K562 (cell line): ENCODE data around the gene BMP6. TPM values are rescaled to one million over a fixed set of nuclear protein-coding genes. Genes with fewer than 3 reads are reported as not detected.

Source experiments
- ATAC-seq: fragments of 200-7000 bp; cut with Tn5 transposase; 3 replicates; pipeline ENCODE4 v1.9.1; 2020; ENCODE audit warnings: moderate library complexity
- BruUV-seq: library from RNA; stranded (reverse); fragments of 400-500 nt; replicated peaks from 2 replicates; lab custom pipeline; 2021; lab: Mats Ljungman, UMichigan
- CTCF ChIA-PET: fragments of 300-600 bp; formaldehyde crosslinking; extraction: SDS; loops from one replicate; lab custom pipeline; 2021; ENCODE audit warnings: low intra/inter-chr PET ratio; lab: Yijun Ruan, JAX
- POLR2A ChIA-PET: fragments of 300-600, 350-650 bp; sonication (Branson Sonifier 250); formaldehyde crosslinking; extraction: SDS; loops from one replicate; lab custom pipeline; 2021; ENCODE audit warnings: antibody characterized with exemption, inconsistent platforms; lab: Yijun Ruan, JAX
- DNase-seq, 4 experiments: peaks; one replicate each; pipeline versions ENCODE4 v3.0.0 to v3.0.0-alpha.2; 2011 to 2018; ENCODE audit warnings: low spot score in 3 of 4, mixed read lengths in 3 of 4; ENCODE audit errors: extremely low read depth in 1 of 4
- FAIRE-seq: peaks from 2 replicates; lab custom pipeline; 2011; peaks lifted over from hg19 to GRCh38; lab: Jason Lieb, UNC
- H2AFZ ChIP-seq: 2 replicates; pipeline ENCODE4 v1.6.0; 2011; ENCODE audit warnings: low read depth, low read length, control low read depth, inconsistent platforms
- H3K27ac ChIP-seq: fragments of 200-600 bp; 3 replicates; pipeline ENCODE4 v1.8.0; 2011; ENCODE audit warnings: low read depth, mild to moderate bottlenecking, control low read depth, inconsistent platforms, low read length, moderate library complexity, mixed read lengths; ENCODE audit errors: extremely low read depth
- H3K27me3 ChIP-seq, 2 experiments: fragments of 300-600 bp in 1 of 2; 2 replicates in 1 of 2; 3 replicates in 1 of 2; pipeline versions ENCODE4 v1.6.0 to v1.8.0; 2011; ENCODE audit warnings: inconsistent platforms in 2 of 2, low read length in 2 of 2, mild to moderate bottlenecking in 1 of 2, mixed read lengths in 1 of 2, moderate library complexity in 1 of 2; ENCODE audit not compliant: control insufficient read depth in 2 of 2, insufficient read depth in 2 of 2
- H3K36me3 ChIP-seq: fragments of 300-600 bp; 3 replicates; pipeline ENCODE4 v1.8.0; 2011; ENCODE audit warnings: mild to moderate bottlenecking, low read length, inconsistent platforms; ENCODE audit not compliant: control insufficient read depth, insufficient read depth
- H3K4me1 ChIP-seq, 2 experiments: fragments of 200-600 bp in 1 of 2; replicated peaks in 1 of 2; 2 replicates in 1 of 2; 3 replicates in 1 of 2; pipeline versions ENCODE4 v1.5.1 to v1.8.0; 2011; ENCODE audit warnings: inconsistent platforms in 2 of 2, low read length in 2 of 2, mild to moderate bottlenecking in 1 of 2, mixed read lengths in 1 of 2, moderate library complexity in 1 of 2; ENCODE audit not compliant: control insufficient read depth in 2 of 2, insufficient read depth in 2 of 2
- H3K4me2 ChIP-seq: 2 replicates; pipeline ENCODE4 v1.6.1; 2011; ENCODE audit warnings: low read length, control low read depth, inconsistent platforms, mixed read lengths; ENCODE audit not compliant: insufficient read depth
- H3K4me3 ChIP-seq: fragments of 200-600 bp; sonication (generic), shearing (Covaris generic); 2 replicates; pipeline ENCODE4 v1.5.1; 2016; ENCODE audit warnings: control low read depth, inconsistent platforms
- H3K79me2 ChIP-seq: fragments of 200-600 bp; 3 replicates; pipeline ENCODE4 v1.8.0; 2011; ENCODE audit warnings: low read length, inconsistent platforms; ENCODE audit not compliant: control insufficient read depth, insufficient read depth
- H3K9ac ChIP-seq, 2 experiments: 2 replicates each; pipeline versions ENCODE4 v1.6.0 to v1.6.1; 2011; ENCODE audit warnings: low read depth in 2 of 2, low read length in 2 of 2, control low read depth in 1 of 2, inconsistent platforms in 1 of 2, mild to moderate bottlenecking in 1 of 2, mixed read lengths in 1 of 2; ENCODE audit not compliant: insufficient read depth in 1 of 2
- H3K9me1 ChIP-seq: one replicate; pipeline ENCODE4 v1.6.0; 2011; ENCODE audit warnings: inconsistent platforms, mild to moderate bottlenecking, low read length, moderate library complexity; ENCODE audit not compliant: control insufficient read depth, insufficient read depth
- H3K9me3 ChIP-seq: replicated peaks from 2 replicates; pipeline ENCODE4 v1.5.1; 2011; ENCODE audit warnings: low read depth, low read length, inconsistent platforms; ENCODE audit not compliant: control insufficient read depth, insufficient read depth
- H4K20me1 ChIP-seq: replicated peaks from 2 replicates; pipeline ENCODE4 v1.6.1; 2011; ENCODE audit warnings: low read length, inconsistent platforms, mixed read lengths; ENCODE audit not compliant: control insufficient read depth, insufficient read depth
- CREB1 ChIP-seq, 2 experiments: sonication (generic) in 1 of 2; formaldehyde crosslinking in 1 of 2; IDR thresholded peaks; 2 replicates each; pipeline versions ENCODE4 v1.6.1 to v1.8.0; 2012 to 2022; ENCODE audit warnings: inconsistent platforms in 1 of 2, mild to moderate bottlenecking in 1 of 2, missing genetic modification reagents in 1 of 2, moderate library complexity in 1 of 2
- GTF2E2 ChIP-seq: fragments of 200-800 bp; sonication (Bioruptor generic); IDR thresholded peaks from 2 replicates; pipeline ENCODE4 v1.6.1; 2016; ENCODE audit warnings: missing genetic modification characterization, missing compliant biosample characterization
- HIVEP1 ChIP-seq: fragments of 250-450 bp; sonication (Bioruptor Pico); IDR thresholded peaks from 2 replicates; pipeline ENCODE4 v1.4.0; 2020; ENCODE audit warnings: mild to moderate bottlenecking
- HOXB6 ChIP-seq: fragments of 250-450 bp; sonication (Bioruptor Pico); IDR thresholded peaks from 2 replicates; pipeline ENCODE4 v1.5.1; 2022; ENCODE audit warnings: mild to moderate bottlenecking, borderline replicate concordance
- KLF10 ChIP-seq: fragments of 250-450 bp; sonication (Bioruptor Pico); IDR thresholded peaks from 2 replicates; pipeline ENCODE4 v1.6.1; 2021; ENCODE audit warnings: matching md5 sums
- POLR2G ChIP-seq: fragments of 200-400 bp; formaldehyde crosslinking; IDR thresholded peaks from 2 replicates; pipeline ENCODE4 v1.6.1; 2017; ENCODE audit warnings: low read depth, mild to moderate bottlenecking, antibody characterized with exemption, low read length, moderate library complexity
- SMARCC2 ChIP-seq: fragments of 450-650 bp; IDR thresholded peaks from 2 replicates; pipeline ENCODE4 v1.6.1; 2017; ENCODE audit warnings: antibody characterized with exemption, moderate library complexity, mild to moderate bottlenecking, low read depth
- ZNF134 ChIP-seq: fragments of 250-450 bp; sonication (Bioruptor Pico); conservative IDR thresholded peaks from 2 replicates; pipeline ENCODE4 v1.4.0; 2020
- WGBS: fragments of 100-300 bp; shearing (Covaris generic); methylation state at CpG from one replicate; pipeline ENCODE4 v1.1.6; 2016; ENCODE audit warnings: low coverage, mixed read lengths; ENCODE audit not compliant: insufficient coverage; ENCODE audit errors: missing lambda C conversion rate; 5-methylcytosine and 5-hydroxymethylcytosine counted together
- in situ Hi-C: fragments of 300-500 bp; cut with MboI; formaldehyde crosslinking; loops from 4 replicates; pipeline ENCODE4 v1.15.0; 2018; ENCODE audit warnings: inconsistent platforms, mixed read lengths
- intact Hi-C: fragments of 100-400 bp; cut with micrococcal nuclease; formaldehyde crosslinking; loops from 2 replicates; pipeline ENCODE4 v1.14.2; 2022
- polyA plus RNA-seq, 8 experiments: library from polyadenylated mRNA; depleted of rRNA in 4 of 8; stranded (reverse) in 5 of 8; unstranded in 3 of 8; fragments of >200 nt; fragmentation: Nextera tagmentation in 2 of 8; fragmentation: Illumina TruSeq in 1 of 8; extraction: Ambion mirVana in 2 of 8; extraction: Trizol in 1 of 8; gene quantifications; 2 replicates each; pipeline versions ENCODE4 v1.2.1 to v1.2.3, GENCODE V29; 2011 to 2014; ENCODE audit warnings: inconsistent platforms in 1 of 8, missing spikeins in 1 of 8
- total RNA-seq, 7 experiments: library from RNA; depleted of rRNA in 6 of 7; stranded (reverse); fragments of >200 nt in 6 of 7; fragmentation: Illumina TruSeq in 2 of 7; extraction: Trizol in 2 of 7; gene quantifications; 2 replicates each; pipeline versions ENCODE4 v1.2.1 to v1.2.3, GENCODE V29; 2011 to 2021; ENCODE audit warnings: low replicate concordance in 1 of 7

BMP6 gene
- total and polyA plus RNA-seq, 9 of the 15 experiments (the other 6 are each of a cell fraction or from before 2014, with no cell fraction given) = 0.01 to 0.13 (median 0.06) TPM; not detected in 3

DNA sequence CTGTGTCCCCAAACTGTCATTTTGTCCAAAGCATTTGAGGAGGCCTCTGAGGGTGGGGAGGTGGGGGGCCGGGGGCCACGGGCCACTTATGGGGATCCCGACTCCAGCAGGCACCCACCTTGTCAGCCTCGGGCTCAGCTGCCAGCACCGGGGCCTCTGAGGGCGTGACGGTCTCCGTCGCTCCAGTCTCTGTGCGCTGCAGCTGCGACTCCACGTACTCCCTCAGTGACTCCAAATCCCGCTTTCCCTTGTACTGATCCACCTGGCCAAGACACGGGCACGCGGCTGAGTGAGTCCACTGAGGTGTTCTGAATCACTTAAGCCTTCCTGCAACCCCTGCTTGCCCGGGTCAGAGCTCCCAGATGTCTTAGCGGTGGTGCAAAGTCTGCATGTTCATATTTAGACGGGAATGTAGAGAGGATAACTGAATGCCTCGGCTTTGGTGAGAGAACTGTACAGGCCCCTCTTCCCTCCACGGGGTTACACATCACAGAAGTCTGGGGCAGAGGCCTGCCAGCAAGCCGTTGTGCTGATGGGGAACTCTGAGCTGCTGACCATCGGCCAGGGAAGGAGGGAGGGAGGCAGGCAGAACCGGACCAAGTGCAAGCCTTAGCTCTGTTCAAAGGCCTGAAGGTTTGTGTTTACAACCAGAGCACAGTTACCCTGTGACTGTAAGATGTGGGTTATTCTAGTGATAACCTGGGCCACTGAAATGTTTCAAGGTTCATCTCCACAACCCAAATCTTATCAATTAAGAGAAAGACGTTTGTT is 162.9 kb downstream of the BMP6 start:
- Histone ChIP-seq H3K79me2 (no peaks in the 10 kb centered on the region), H3K4me1 (no peaks in the 10 kb centered on the region), H4K20me1 (no peaks in the 10 kb centered on the region), H3K27me3 (no peaks in the 10 kb centered on the region), H3K9me1 (peaks cover 2% of the 10 kb centered on the region), H3K36me3 (peaks cover 99% of the 10 kb centered on the region), H3K9me3 (no peaks in the 10 kb centered on the region), H3K4me3 (no peak overlapping the region), H2AFZ (no peak overlapping the region), H3K9ac (no peak overlapping the region), H3K4me2 (no peak overlapping the region), H3K27ac (no peak overlapping the region)
- ATAC-seq (no peak), DNase-seq (no peak), FAIRE-seq (no peak)
- WGBS = 92% methylated on average over 22 of the region's 25 CpGs
- CTCF ChIA-PET = no interaction called here
- BruUV-seq = no TSS peak
- intact Hi-C loops = no loop called here
- POLR2A ChIA-PET = interaction anchor here (0.6 to 2.5 kb wide), 6 partner anchors 10 to 152 kb away, joined by 3 to 13 read pairs (median 4); no protein-coding TSS in a partner anchor
- in situ Hi-C loops = no loop called here
- no peak for TF ChIP-seq HIVEP1 (CRISPR knock-in tag)
- no peak for TF ChIP-seq CREB1 (IDR thresholded peaks at IDR 0.05)
- TF ChIP-seq CREB1 (CRISPR knock-in tag; IDR thresholded peaks at IDR 0.05) = no peak
- no peak for TF ChIP-seq SMARCC2
- no peak for TF ChIP-seq ZNF134 (CRISPR knock-in tag)
- TF ChIP-seq POLR2G = peak; percentile 31; the same call in 1 of the 2 replicates
- no peak for TF ChIP-seq GTF2E2
- TF ChIP-seq HOXB6 (CRISPR knock-in tag) = no peak
- TF ChIP-seq KLF10 (CRISPR knock-in tag) = no peak
